HG02763 (cell line): ENCODE measurements around the gene DNAJB1.
"Not testable (repeated sequence)": the region's sequence is repeated elsewhere in the genome, so short reads cannot be mapped to it uniquely, and the experiment has no call there.

Experiments
- ATAC-seq: cut with Tn5 transposase; IDR thresholded peaks from one replicate; pipeline ENCODE4 v1.9.1; 2021; ENCODE audit warnings: mild to moderate bottlenecking, moderate library complexity; ENCODE audit not compliant: unreplicated experiment

DNAJB1 gene

GRCh38 chr19:14525729-14526128 is 7.5 kb upstream of the DNAJB1 start:
- ATAC-seq, result no peak

- no peak for ATAC-seq
Measured at GRCh38 chr19:14520543-14520942, 2.3 kb upstream of the DNAJB1 start.

GRCh38 chr19:14519860-14520407 is 1.7 kb upstream of the DNAJB1 start:
- no peak for ATAC-seq

- ATAC-seq, result no peak
Measured at GRCh38 chr19:14519245-14519859, 1.2 kb upstream of the DNAJB1 start.

GRCh38 chr19:14517446-14517839 is 754 bp downstream of the DNAJB1 start:
- ATAC-seq, result no peak

- ATAC-seq, result no peak
Measured at GRCh38 chr19:14516746-14517438, 1.3 kb downstream of the DNAJB1 start.

GRCh38 chr19:14516048-14516534 is 2.1 kb downstream of the DNAJB1 start:
- no peak for ATAC-seq

- ATAC-seq, result no peak
Measured at GRCh38 chr19:14515501-14516047, 2.6 kb downstream of the DNAJB1 start.

- no peak for ATAC-seq
Measured at GRCh38 chr19:14514215-14514863, 3.9 kb downstream of the DNAJB1 start.

- no peak for ATAC-seq
Measured at GRCh38 chr19:14512406-14512961, 5.7 kb downstream of the DNAJB1 start.

- ATAC-seq, result no peak
Measured at GRCh38 chr19:14511229-14511593, 7.0 kb downstream of the DNAJB1 start.

- ATAC-seq, result no peak
Measured at GRCh38 chr19:14510311-14511228, 7.6 kb downstream of the DNAJB1 start.

- ATAC-seq, result no peak
Measured at GRCh38 chr19:14507704-14508542, 10.3 kb downstream of the DNAJB1 start.

GRCh38 chr19:14505488-14506239 is 12.5 kb downstream of the DNAJB1 start:
- no peak for ATAC-seq

GRCh38 chr19:14504575-14504974 is 13.6 kb downstream of the DNAJB1 start:
- ATAC-seq, result not testable (repeated sequence)

GRCh38 chr19:14503285-14503684 is 14.9 kb downstream of the DNAJB1 start:
- no peak for ATAC-seq

- ATAC-seq, result no peak
Measured at GRCh38 chr19:14502334-14503092, 15.7 kb downstream of the DNAJB1 start.
